H1 (cell line): Measurements from ENCODE around the gene CCNK. TPM values are rescaled to one million over a fixed set of nuclear protein-coding genes. Genes with fewer than 3 reads are reported as not detected.

Source experiments
- CTCF ChIA-PET: fragments of 300-600 bp; sonication (Branson Sonifier 250); formaldehyde crosslinking; loops from one replicate; lab custom pipeline; 2021; ENCODE audit not compliant: partially characterized antibody; lab: Charles Lee
- POLR2A ChIA-PET: fragments of 300-600 bp; sonication (Branson Sonifier 250); formaldehyde crosslinking; loops from one replicate; lab custom pipeline; 2021; ENCODE audit warnings: inconsistent platforms; ENCODE audit not compliant: partially characterized antibody; lab: Charles Lee
- DNase-seq, 2 experiments: peaks; one replicate each; pipeline versions ENCODE4 v3.0.0 to v3.0.0-alpha.2; 2010 to 2022; ENCODE audit warnings: low spot score in 2 of 2, low read depth in 1 of 2, mixed read lengths in 1 of 2
- FAIRE-seq: peaks from 2 replicates; lab custom pipeline; 2011; peaks lifted over from hg19 to GRCh38; lab: Jason Lieb, UNC
- H2AFZ ChIP-seq: 2 replicates; pipeline ENCODE4 v1.8.1; 2012; ENCODE audit warnings: low read length, inconsistent platforms
- H2AK5ac ChIP-seq: 2 replicates; pipeline ENCODE4 v1.6.1; 2013; ENCODE audit warnings: low read depth, low read length
- H2BK120ac ChIP-seq: replicated peaks from 2 replicates; pipeline ENCODE3; 2013; ENCODE audit warnings: low read depth, low read length, inconsistent platforms
- H2BK12ac ChIP-seq: 2 replicates; pipeline ENCODE4 v1.6.1; 2013; ENCODE audit warnings: low read depth, low read length
- H2BK15ac ChIP-seq: 2 replicates; pipeline ENCODE4 v1.6.1; 2013; ENCODE audit warnings: low read length
- H2BK20ac ChIP-seq: 2 replicates; pipeline ENCODE4 v1.6.1; 2013; ENCODE audit warnings: low read length
- H2BK5ac ChIP-seq: 2 replicates; pipeline ENCODE4 v1.6.1; 2013; ENCODE audit warnings: low read depth, low read length
- H3K14ac ChIP-seq: 2 replicates; pipeline ENCODE4 v1.6.1; 2013; ENCODE audit warnings: inconsistent platforms; ENCODE audit not compliant: insufficient read length
- H3K18ac ChIP-seq: 2 replicates; pipeline ENCODE4 v1.6.1; 2013; ENCODE audit warnings: low read length; ENCODE audit errors: extremely low read depth
- H3K23ac ChIP-seq: 2 replicates; pipeline ENCODE4 v1.6.1; 2013; ENCODE audit warnings: inconsistent platforms; ENCODE audit not compliant: insufficient read length
- H3K23me2 ChIP-seq: 2 replicates; pipeline ENCODE4 v1.6.1; 2013; ENCODE audit warnings: low read depth, low read length
- H3K27ac ChIP-seq: 2 replicates; pipeline ENCODE4 v1.6.1; 2011; ENCODE audit warnings: low read depth, low read length, inconsistent platforms
- H3K27me3 ChIP-seq, 4 experiments: replicated peaks in 1 of 4; 1 replicate in 1 of 4; 2 replicates in 3 of 4; pipeline versions ENCODE4 v1.6.1 to v1.8.1; 2011 to 2013; ENCODE audit warnings: low read length in 3 of 4, mild to moderate bottlenecking in 3 of 4, inconsistent platforms in 2 of 4, mixed read lengths in 2 of 4, moderate library complexity in 1 of 4; ENCODE audit not compliant: control insufficient read depth in 3 of 4, insufficient read depth in 3 of 4; ENCODE audit errors: extremely low read depth in 1 of 4
- H3K36me3 ChIP-seq, 4 experiments: 2 replicates each; pipeline versions ENCODE4 v1.6.1 to v1.8.1; 2011 to 2013; ENCODE audit warnings: mild to moderate bottlenecking in 4 of 4, low read length in 3 of 4, moderate library complexity in 2 of 4, control low read depth in 1 of 4, inconsistent platforms in 1 of 4; ENCODE audit not compliant: insufficient read depth in 4 of 4, control insufficient read depth in 2 of 4
- H3K4ac ChIP-seq: replicated peaks from 2 replicates; pipeline ENCODE3; 2013; ENCODE audit warnings: low read length, low read depth, mixed read lengths, inconsistent platforms; ENCODE audit not compliant: insufficient read length
- H3K4me1 ChIP-seq, 4 experiments: replicated peaks in 1 of 4; 1 replicate in 1 of 4; 2 replicates in 3 of 4; pipeline versions ENCODE4 v1.6.1 to v1.8.1; 2011 to 2013; ENCODE audit warnings: low read length in 3 of 4, inconsistent platforms in 2 of 4, mixed read lengths in 1 of 4; ENCODE audit not compliant: insufficient read depth in 4 of 4, control insufficient read depth in 3 of 4
- H3K4me2 ChIP-seq, 2 experiments: 2 replicates each; pipeline versions ENCODE4 v1.6.1 to v1.8.1; 2011 to 2013; ENCODE audit warnings: low read depth in 2 of 2, low read length in 2 of 2, control low read depth in 1 of 2, inconsistent platforms in 1 of 2, mild to moderate bottlenecking in 1 of 2; ENCODE audit not compliant: insufficient read depth in 1 of 2
- H3K4me3 ChIP-seq, 4 experiments: fragments of 200-600, 300-600 bp in 1 of 4; sonication (generic), shearing (Covaris generic), sonication (Bioruptor Twin) in 1 of 4; 2 replicates each; pipeline versions ENCODE4 v1.5.1 to v1.8.1; 2011 to 2016; ENCODE audit warnings: low read length in 4 of 4, low read depth in 3 of 4, control low read depth in 2 of 4, inconsistent platforms in 2 of 4, mild to moderate bottlenecking in 2 of 4, mixed read lengths in 1 of 4, moderate library complexity in 1 of 4; ENCODE audit not compliant: insufficient read depth in 2 of 4; ENCODE audit errors: extremely low read depth in 1 of 4
- H3K56ac ChIP-seq: replicated peaks from 2 replicates; pipeline ENCODE3; 2013; ENCODE audit warnings: low read depth, mild to moderate bottlenecking, mixed read lengths, low read length, inconsistent platforms; ENCODE audit not compliant: insufficient read length
- H3K79me1 ChIP-seq: 2 replicates; pipeline ENCODE4 v1.6.1; 2013; ENCODE audit warnings: low read depth, low read length, control low read depth
- H3K79me2 ChIP-seq, 2 experiments: 2 replicates each; pipeline versions ENCODE4 v1.6.1 to v1.8.1; 2012 to 2013; ENCODE audit warnings: low read length in 2 of 2, mild to moderate bottlenecking in 2 of 2, inconsistent platforms in 1 of 2; ENCODE audit not compliant: insufficient read depth in 2 of 2, control insufficient read depth in 1 of 2
- H3K9ac ChIP-seq, 4 experiments: replicated peaks in 1 of 4; 1 replicate in 1 of 4; 2 replicates in 3 of 4; pipeline versions ENCODE4 v1.6.1 to v1.8.1; 2011 to 2013; ENCODE audit warnings: low read depth in 3 of 4, low read length in 3 of 4, control low read depth in 2 of 4, mild to moderate bottlenecking in 2 of 4, moderate library complexity in 2 of 4, inconsistent platforms in 1 of 4; ENCODE audit errors: extremely low read depth in 1 of 4
- H3K9me3 ChIP-seq, 2 experiments: 2 replicates each; pipeline versions ENCODE4 v1.6.1 to v1.8.1; 2012 to 2013; ENCODE audit warnings: mild to moderate bottlenecking in 2 of 2, moderate library complexity in 2 of 2, control low read depth in 1 of 2, inconsistent platforms in 1 of 2, low read depth in 1 of 2, low read length in 1 of 2, mixed read lengths in 1 of 2; ENCODE audit not compliant: insufficient read depth in 2 of 2
- H4K20me1 ChIP-seq, 2 experiments: replicated peaks in 1 of 2; 2 replicates each; pipeline versions ENCODE3 to v1.8.1; 2011 to 2013; ENCODE audit warnings: inconsistent platforms in 2 of 2, low read length in 2 of 2, mild to moderate bottlenecking in 1 of 2; ENCODE audit not compliant: insufficient read depth in 2 of 2, control insufficient read depth in 1 of 2
- H4K5ac ChIP-seq: 2 replicates; pipeline ENCODE4 v1.6.1; 2013; ENCODE audit warnings: low read length, low read depth, mixed read lengths, inconsistent platforms; ENCODE audit not compliant: insufficient read length
- H4K8ac ChIP-seq: 2 replicates; pipeline ENCODE4 v1.8.0; 2013; ENCODE audit warnings: mild to moderate bottlenecking, moderate library complexity, low read length, inconsistent platforms; ENCODE audit not compliant: insufficient read depth; ENCODE audit errors: extremely low read depth
- H4K91ac ChIP-seq: replicated peaks from 2 replicates; pipeline ENCODE3; 2013; ENCODE audit warnings: low read length, mixed read lengths, inconsistent platforms; ENCODE audit not compliant: insufficient read length
- BCL11A ChIP-seq, 2 experiments: IDR thresholded peaks; one replicate each; pipeline ENCODE4 v1.6.1; 2011; ENCODE audit warnings: low read depth in 2 of 2, low read length in 2 of 2, mild to moderate bottlenecking in 2 of 2
- BRCA1 ChIP-seq: IDR thresholded peaks from 2 replicates; pipeline ENCODE4 v1.6.1; 2012; ENCODE audit warnings: low read depth, low read length, improper control_type of control experiment
- CBX5 ChIP-seq: fragments of 300-800, 300-1000 bp; sonication (generic); IDR thresholded peaks from 2 replicates; pipeline ENCODE4 v1.7.1; 2016; ENCODE audit warnings: antibody characterized with exemption, low read length, low read depth
- CBX8 ChIP-seq: fragments of 300-800, 300-1000 bp; sonication (generic); IDR thresholded peaks from 2 replicates; pipeline ENCODE4 v1.7.1; 2016; ENCODE audit warnings: low read depth, low read length, borderline replicate concordance
- CTBP2 ChIP-seq: IDR thresholded peaks from 2 replicates; pipeline ENCODE4 v1.7.0; 2011; ENCODE audit warnings: borderline replicate concordance, mild to moderate bottlenecking, moderate library complexity, mixed read lengths, low read length; ENCODE audit not compliant: insufficient read depth, insufficient read length
- EP300 ChIP-seq, 2 experiments: IDR thresholded peaks; 1 replicate in 1 of 2; 2 replicates in 1 of 2; pipeline ENCODE4 v1.6.1; 2011 to 2012; ENCODE audit warnings: low read depth in 2 of 2, low read length in 2 of 2, mild to moderate bottlenecking in 2 of 2, borderline replicate concordance in 1 of 2, inconsistent platforms in 1 of 2, moderate library complexity in 1 of 2
- KDM4A ChIP-seq: IDR thresholded peaks from one replicate; pipeline ENCODE4 v1.7.1; 2012; ENCODE audit warnings: low read depth, mild to moderate bottlenecking, moderate library complexity, low read length, inconsistent platforms; ENCODE audit not compliant: severe bottlenecking
- NANOG ChIP-seq: IDR thresholded peaks from 2 replicates; pipeline ENCODE4 v1.6.1; 2011; ENCODE audit warnings: low read length, low read depth, mild to moderate bottlenecking, inconsistent platforms; ENCODE audit not compliant: insufficient read depth, poor library complexity, severe bottlenecking
- NRF1 ChIP-seq: IDR thresholded peaks from 2 replicates; pipeline ENCODE4 v1.6.1; 2011; ENCODE audit warnings: mild to moderate bottlenecking, low read depth, low read length, improper control_type of control experiment
- POLR2AphosphoS5 ChIP-seq: IDR thresholded peaks from 2 replicates; pipeline ENCODE4 v1.6.1; 2011; ENCODE audit warnings: low read depth, low read length
- RXRA ChIP-seq: IDR thresholded peaks from 2 replicates; pipeline ENCODE4 v1.6.1; 2011; ENCODE audit warnings: low read depth, mild to moderate bottlenecking, low read length, moderate library complexity; ENCODE audit not compliant: insufficient read depth
- SP4 ChIP-seq: IDR thresholded peaks from 2 replicates; pipeline ENCODE4 v1.6.1; 2012; ENCODE audit warnings: low read length, inconsistent platforms
- SRF ChIP-seq: IDR thresholded peaks from 2 replicates; pipeline ENCODE4 v1.6.1; 2011; ENCODE audit warnings: mild to moderate bottlenecking, low read depth, low read length, moderate library complexity
- ZNF274 ChIP-seq: IDR thresholded peaks from 2 replicates; pipeline ENCODE4 v1.7.0; 2012; ENCODE audit warnings: low read length, borderline replicate concordance; ENCODE audit errors: extremely low read depth
- WGBS, 2 experiments: shearing (Covaris generic) in 1 of 2; methylation state at CpG; one replicate each; pipeline versions ENCODE4 v1.1.6 to v1.1.7; 2013 to 2015; ENCODE audit warnings: low lambda C conversion rate in 2 of 2, mixed read lengths in 2 of 2, inconsistent platforms in 1 of 2, low coverage in 1 of 2, missing lambda C conversion rate in 1 of 2; ENCODE audit not compliant: insufficient replicate concordance in 2 of 2, insufficient coverage in 1 of 2, insufficient read length in 1 of 2; ENCODE audit errors: extremely low coverage in 1 of 2, missing lambda C conversion rate in 1 of 2; 5-methylcytosine and 5-hydroxymethylcytosine counted together
- polyA plus RNA-seq, 7 experiments: library from polyadenylated mRNA; depleted of rRNA in 3 of 7; stranded (reverse) in 5 of 7; unstranded in 2 of 7; fragments of >200 nt in 5 of 7; fragments of 200-250 nt in 2 of 7; gene quantifications; 1 replicate in 5 of 7; 2 replicates in 1 of 7; 4 replicates in 1 of 7; pipeline versions ENCODE4 v1.2.1 to v1.2.3, GENCODE V29; 2011 to 2013; ENCODE audit warnings: missing spikeins in 2 of 7, mixed read lengths in 2 of 7
- total RNA-seq: library from RNA; stranded (reverse); fragmentation: NEBNext Ultra II Directional; extraction: Animal tissue kit (Norgen Biotek cat#: 25700); gene quantifications from 2 replicates; pipeline ENCODE4 v1.2.1, GENCODE V29; 2021

Gene CCNK
- total and polyA plus RNA-seq, 2 of the 8 experiments (the other 6 are each of a cell fraction or from before 2014, with no cell fraction given): 10.7 to 82.7 TPM

GRCh38 chr14:99473458-99473857 is 7.8 kb upstream of the CCNK start:
- no peak overlapping the region for H3K18ac ChIP-seq
- no peak overlapping the region for H3K27ac ChIP-seq
- no peak overlapping the region for H3K9ac ChIP-seq
- H3K23ac ChIP-seq: no peak overlapping the region
- no peak overlapping the region for H2AK5ac ChIP-seq
- no peak overlapping the region for H3K56ac ChIP-seq
- H3K4me3 ChIP-seq: no peak overlapping the region
- DNase-seq (no peak), FAIRE-seq (no peak)
- H4K5ac ChIP-seq: no peak overlapping the region
- no peak overlapping the region for H3K14ac ChIP-seq
- H2BK20ac ChIP-seq: no peak overlapping the region
- H3K9me3 ChIP-seq: no peaks in the 10 kb centered on the region
- no peak overlapping the region for H2BK5ac ChIP-seq
- POLR2A ChIA-PET: no interaction called here
- no peak overlapping the region for H3K4ac ChIP-seq
- H2BK15ac ChIP-seq: no peak overlapping the region
- 80% methylated on average over 3 of the region's 3 CpGs; no CpG with 5 or more reads in 1 of the 2 experiments for WGBS, 2 experiments
- H2BK120ac ChIP-seq: no peak overlapping the region
- H4K8ac ChIP-seq: no peak overlapping the region
- H4K91ac ChIP-seq: no peak overlapping the region
- H3K79me1 ChIP-seq: peaks cover 4% of the 10 kb centered on the region; the same call in 1 of the 2 replicates
- no peak overlapping the region for H2BK12ac ChIP-seq
- H4K20me1 ChIP-seq: peaks cover 2 to 14% of the 10 kb centered on the region in 2 experiments
- H3K23me2 ChIP-seq: no peaks in the 10 kb centered on the region
- no peaks in the 10 kb centered on the region for H3K36me3 ChIP-seq
- no peaks in the 10 kb centered on the region for H3K27me3 ChIP-seq
- H3K79me2 ChIP-seq: peaks cover 12 to 99% of the 10 kb centered on the region in 2 experiments
- no peak overlapping the region for H3K4me2 ChIP-seq
- CTCF ChIA-PET: interaction anchor here (0.6 to 1.1 kb wide), 3 partner anchors 12 to 93 kb away, joined by 3 read pairs; no protein-coding TSS in a partner anchor
- no peak overlapping the region for H2AFZ ChIP-seq
- peaks cover 0 to 4% (median 2%) of the 10 kb centered on the region in 4 experiments; a peak in 3 of 7 replicates for H3K4me1 ChIP-seq
- no peak for TF ChIP-seq SP4
- no peak for TF ChIP-seq RXRA
- TF ChIP-seq EP300 (IDR thresholded peaks at IDR 0.05; ENCODE audit: borderline replicate concordance in 1 of 2, low read depth in 2 of 2, low read length in 2 of 2): no peak
- no peak for TF ChIP-seq BRCA1
- TF ChIP-seq CTBP2: no peak
- no peak for TF ChIP-seq NRF1
- TF ChIP-seq SRF: no peak
- no peak for TF ChIP-seq KDM4A
- TF ChIP-seq CBX5: no peak
- TF ChIP-seq ZNF274: no peak
- no peak for TF ChIP-seq POLR2AphosphoS5
- TF ChIP-seq NANOG: no peak
- no peak for TF ChIP-seq BCL11A (IDR thresholded peaks at IDR 0.05; ENCODE audit: low read depth in 2 of 2, low read length in 2 of 2)
- no peak for TF ChIP-seq CBX8
